Measurements from ENCODE around the gene PLB1. TPM values are rescaled to one million over a fixed set of nuclear protein-coding genes. Genes with fewer than 3 reads are reported as not detected.

The PLB1 gene, protein sequence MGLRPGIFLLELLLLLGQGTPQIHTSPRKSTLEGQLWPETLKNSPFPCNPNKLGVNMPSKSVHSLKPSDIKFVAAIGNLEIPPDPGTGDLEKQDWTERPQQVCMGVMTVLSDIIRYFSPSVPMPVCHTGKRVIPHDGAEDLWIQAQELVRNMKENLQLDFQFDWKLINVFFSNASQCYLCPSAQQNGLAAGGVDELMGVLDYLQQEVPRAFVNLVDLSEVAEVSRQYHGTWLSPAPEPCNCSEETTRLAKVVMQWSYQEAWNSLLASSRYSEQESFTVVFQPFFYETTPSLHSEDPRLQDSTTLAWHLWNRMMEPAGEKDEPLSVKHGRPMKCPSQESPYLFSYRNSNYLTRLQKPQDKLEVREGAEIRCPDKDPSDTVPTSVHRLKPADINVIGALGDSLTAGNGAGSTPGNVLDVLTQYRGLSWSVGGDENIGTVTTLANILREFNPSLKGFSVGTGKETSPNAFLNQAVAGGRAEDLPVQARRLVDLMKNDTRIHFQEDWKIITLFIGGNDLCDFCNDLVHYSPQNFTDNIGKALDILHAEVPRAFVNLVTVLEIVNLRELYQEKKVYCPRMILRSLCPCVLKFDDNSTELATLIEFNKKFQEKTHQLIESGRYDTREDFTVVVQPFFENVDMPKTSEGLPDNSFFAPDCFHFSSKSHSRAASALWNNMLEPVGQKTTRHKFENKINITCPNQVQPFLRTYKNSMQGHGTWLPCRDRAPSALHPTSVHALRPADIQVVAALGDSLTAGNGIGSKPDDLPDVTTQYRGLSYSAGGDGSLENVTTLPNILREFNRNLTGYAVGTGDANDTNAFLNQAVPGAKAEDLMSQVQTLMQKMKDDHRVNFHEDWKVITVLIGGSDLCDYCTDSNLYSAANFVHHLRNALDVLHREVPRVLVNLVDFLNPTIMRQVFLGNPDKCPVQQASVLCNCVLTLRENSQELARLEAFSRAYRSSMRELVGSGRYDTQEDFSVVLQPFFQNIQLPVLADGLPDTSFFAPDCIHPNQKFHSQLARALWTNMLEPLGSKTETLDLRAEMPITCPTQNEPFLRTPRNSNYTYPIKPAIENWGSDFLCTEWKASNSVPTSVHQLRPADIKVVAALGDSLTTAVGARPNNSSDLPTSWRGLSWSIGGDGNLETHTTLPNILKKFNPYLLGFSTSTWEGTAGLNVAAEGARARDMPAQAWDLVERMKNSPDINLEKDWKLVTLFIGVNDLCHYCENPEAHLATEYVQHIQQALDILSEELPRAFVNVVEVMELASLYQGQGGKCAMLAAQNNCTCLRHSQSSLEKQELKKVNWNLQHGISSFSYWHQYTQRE (N-terminal part only)
- 9.2 TPM for total RNA-seq

DNA sequence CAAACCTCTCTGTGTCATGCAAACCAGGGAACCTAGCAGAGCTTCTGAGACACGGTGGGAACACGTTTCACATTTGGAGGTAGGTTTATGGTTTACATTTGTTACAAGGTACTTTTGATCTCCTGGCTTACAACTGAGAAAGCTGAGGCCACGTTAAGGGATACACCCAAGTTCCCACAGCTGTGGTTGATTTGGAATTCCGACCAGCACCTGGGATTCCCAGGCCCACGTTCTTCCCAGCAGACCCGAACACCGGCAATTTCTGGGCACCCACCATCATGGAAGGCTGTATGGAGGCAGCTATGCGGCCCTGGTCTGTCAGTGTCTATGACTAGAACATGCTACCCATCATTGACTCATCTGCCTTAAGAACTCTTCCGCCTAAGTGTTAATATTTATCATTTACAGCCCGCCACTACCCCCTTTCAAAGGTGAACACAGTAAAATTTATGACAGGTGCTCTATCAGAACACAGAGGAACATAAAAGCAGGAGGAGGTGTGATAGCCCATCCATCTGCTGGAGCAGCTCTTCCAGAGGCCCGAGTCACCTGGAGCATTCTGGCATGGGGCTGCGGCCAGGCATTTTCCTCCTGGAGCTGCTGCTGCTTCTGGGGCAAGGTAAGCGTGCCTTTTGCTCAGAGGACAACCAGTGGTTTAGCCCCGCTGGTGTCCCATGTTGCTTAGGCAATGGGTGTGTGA, at the start of gene PLB1:
Gene PLB1, plus strand, starts transcription at position 510 of the 700 bp plus-strand sequence. Its CDS starts 55 bp downstream, at position 565.
- Histone ChIP-seq H3K4me3 (ENCODE audit: low read length) (no peak within 1 kb of the TSS), H3K4me1 (ENCODE audit: insufficient read depth, low read length) (no peaks in the 10 kb centered on the region), H3K27me3 (ENCODE audit: insufficient read depth, low read length) (no peaks in the 10 kb centered on the region), H3K9me3 (ENCODE audit: low read depth, low read length) (no peaks in the 10 kb centered on the region)

DNA sequence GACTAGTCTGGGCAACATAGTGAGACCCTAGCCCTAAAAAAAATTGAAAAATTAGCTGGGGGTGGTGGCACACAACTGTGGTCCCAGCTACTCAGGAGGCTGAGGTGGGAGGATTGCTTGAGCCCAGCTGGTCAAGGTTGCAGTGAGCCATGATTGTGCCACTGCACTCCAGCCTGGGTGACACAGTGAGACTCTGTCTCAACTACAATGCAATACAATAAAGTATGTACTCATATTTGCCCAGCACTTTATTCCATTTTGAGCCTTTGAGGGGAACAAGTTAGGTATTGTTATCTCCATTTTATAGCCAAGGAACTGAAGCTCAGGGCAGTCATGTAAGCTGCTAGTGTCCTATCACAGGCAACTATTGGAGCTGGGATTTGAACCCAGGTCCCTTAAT, 49.3 kb upstream of the PLB1 start:
- Histone ChIP-seq H3K4me1 (ENCODE audit: insufficient read depth, low read length) (peaks cover 47% of the 10 kb centered on the region), H3K9me3 (ENCODE audit: low read depth, low read length) (no peaks in the 10 kb centered on the region), H3K27me3 (ENCODE audit: insufficient read depth, low read length) (no peaks in the 10 kb centered on the region), H3K4me3 (ENCODE audit: low read length) (no peak overlapping the region)

DNA sequence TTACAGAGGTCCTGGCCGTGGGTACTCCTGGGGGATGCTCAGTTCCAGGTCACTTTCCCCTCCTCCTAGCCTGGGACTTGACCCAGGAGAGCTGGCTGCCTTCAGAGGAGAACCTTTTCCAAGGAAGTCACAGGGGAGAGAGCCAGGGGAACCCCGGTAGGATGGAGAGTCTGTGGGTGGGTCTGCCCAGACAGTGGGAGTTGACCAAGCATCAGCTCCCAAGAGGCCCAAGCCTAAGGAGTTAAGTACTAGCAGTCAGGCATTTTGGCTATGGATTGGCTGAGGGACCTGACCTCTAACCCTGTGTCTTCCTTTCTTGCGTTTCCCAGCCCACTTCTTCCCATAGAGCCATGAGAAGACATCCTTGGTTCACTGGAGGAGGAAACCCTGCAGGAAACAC, 48.8 kb upstream of the PLB1 start:
- peaks cover 48% of the 10 kb centered on the region for H3K4me1 ChIP-seq (ENCODE audit: insufficient read depth, low read length)
- H3K9me3 ChIP-seq (ENCODE audit: low read depth, low read length), result no peaks in the 10 kb centered on the region
- no peak overlapping the region for H3K4me3 ChIP-seq (ENCODE audit: low read length)
- no peaks in the 10 kb centered on the region for H3K27me3 ChIP-seq (ENCODE audit: insufficient read depth, low read length)

DNA sequence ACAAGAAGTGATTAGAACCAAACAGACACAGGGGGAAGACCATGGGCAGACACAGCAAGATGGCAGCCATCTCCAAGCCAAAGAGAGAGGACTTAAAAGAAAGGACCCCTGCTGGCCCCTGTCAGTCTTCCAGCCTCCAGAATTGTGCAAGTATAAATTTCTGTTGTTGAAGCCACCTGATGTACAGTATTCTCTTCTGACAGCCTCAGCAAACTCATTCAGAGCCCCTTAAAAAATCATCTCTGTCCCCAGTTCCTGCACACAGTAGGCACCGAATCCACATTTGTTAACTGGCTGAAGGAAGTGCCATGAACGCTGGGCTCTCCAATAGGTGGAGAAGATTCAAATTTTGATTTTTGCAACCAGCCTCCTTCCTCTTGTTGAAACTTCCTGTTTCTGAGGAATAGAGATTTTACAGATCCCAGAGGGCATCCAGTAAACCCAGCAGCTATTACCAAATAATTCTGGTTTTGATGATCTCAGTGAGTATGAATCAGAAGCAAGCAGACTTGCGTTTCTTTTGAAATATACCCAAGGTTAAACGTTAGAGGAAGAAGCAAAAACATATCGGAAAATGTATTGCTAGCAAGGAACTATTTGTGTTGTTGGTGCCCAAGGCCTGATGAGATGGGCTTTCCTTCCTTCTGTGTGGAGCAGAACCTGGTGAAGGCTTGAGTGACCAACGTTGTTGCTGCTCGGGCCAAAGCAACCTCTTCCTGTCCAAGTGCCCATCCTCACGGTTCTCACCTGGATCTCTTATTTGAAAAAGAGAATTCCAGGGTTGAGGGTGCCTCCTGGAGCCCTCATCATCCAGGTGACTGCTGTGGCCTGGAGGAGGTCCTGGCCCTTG, 47.7 kb upstream of the PLB1 start:
- H3K4me1 ChIP-seq (ENCODE audit: insufficient read depth, low read length), result peaks cover 52% of the 10 kb centered on the region
- H3K9me3 ChIP-seq (ENCODE audit: low read depth, low read length), result no peaks in the 10 kb centered on the region
- no peak overlapping the region for H3K4me3 ChIP-seq (ENCODE audit: low read length)
- H3K27me3 ChIP-seq (ENCODE audit: insufficient read depth, low read length), result no peaks in the 10 kb centered on the region

DNA sequence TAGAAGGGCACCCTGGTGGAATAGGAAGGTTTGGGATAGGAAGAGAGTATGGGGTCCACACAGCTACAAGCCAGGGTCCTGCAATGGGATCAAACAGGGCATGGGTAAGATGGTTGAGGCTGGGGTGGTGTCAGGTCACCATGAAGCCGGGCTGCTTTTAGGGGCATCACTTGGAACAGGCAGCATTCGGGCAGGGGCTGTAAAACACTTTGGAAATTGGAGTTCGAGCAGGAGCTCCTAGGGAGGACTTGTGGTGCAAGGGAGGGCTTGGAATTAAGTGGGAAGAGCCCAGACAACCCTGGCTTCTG, 47.1 kb upstream of the PLB1 start:
- H3K9me3 ChIP-seq (ENCODE audit: low read depth, low read length), result no peaks in the 10 kb centered on the region
- H3K27me3 ChIP-seq (ENCODE audit: insufficient read depth, low read length), result no peaks in the 10 kb centered on the region
- H3K4me3 ChIP-seq (ENCODE audit: low read length), result no peak overlapping the region
- peaks cover 52% of the 10 kb centered on the region for H3K4me1 ChIP-seq (ENCODE audit: insufficient read depth, low read length)

DNA sequence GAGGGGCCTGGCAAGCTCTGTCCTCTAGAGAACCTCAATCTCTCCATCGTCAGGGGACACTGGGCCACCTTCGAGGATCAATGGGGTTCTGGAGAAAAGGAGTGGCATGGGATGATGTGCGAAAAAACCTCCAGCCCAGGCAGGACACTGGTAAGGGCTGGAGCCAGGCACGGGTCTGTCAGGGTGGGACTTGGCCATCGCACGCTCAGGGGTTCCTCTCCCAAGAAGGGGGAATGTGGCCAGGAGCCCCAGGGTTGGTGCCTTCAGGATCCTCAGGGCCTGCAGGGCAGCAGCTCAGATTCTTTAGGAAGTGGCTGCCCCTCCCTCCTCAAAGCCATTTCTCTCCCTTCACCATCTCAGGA, 46.8 kb upstream of the PLB1 start:
- H3K9me3 ChIP-seq (ENCODE audit: low read depth, low read length), result no peaks in the 10 kb centered on the region
- H3K4me3 ChIP-seq (ENCODE audit: low read length), result no peak overlapping the region
- H3K27me3 ChIP-seq (ENCODE audit: insufficient read depth, low read length), result no peaks in the 10 kb centered on the region
- H3K4me1 ChIP-seq (ENCODE audit: insufficient read depth, low read length), result peaks cover 52% of the 10 kb centered on the region

DNA sequence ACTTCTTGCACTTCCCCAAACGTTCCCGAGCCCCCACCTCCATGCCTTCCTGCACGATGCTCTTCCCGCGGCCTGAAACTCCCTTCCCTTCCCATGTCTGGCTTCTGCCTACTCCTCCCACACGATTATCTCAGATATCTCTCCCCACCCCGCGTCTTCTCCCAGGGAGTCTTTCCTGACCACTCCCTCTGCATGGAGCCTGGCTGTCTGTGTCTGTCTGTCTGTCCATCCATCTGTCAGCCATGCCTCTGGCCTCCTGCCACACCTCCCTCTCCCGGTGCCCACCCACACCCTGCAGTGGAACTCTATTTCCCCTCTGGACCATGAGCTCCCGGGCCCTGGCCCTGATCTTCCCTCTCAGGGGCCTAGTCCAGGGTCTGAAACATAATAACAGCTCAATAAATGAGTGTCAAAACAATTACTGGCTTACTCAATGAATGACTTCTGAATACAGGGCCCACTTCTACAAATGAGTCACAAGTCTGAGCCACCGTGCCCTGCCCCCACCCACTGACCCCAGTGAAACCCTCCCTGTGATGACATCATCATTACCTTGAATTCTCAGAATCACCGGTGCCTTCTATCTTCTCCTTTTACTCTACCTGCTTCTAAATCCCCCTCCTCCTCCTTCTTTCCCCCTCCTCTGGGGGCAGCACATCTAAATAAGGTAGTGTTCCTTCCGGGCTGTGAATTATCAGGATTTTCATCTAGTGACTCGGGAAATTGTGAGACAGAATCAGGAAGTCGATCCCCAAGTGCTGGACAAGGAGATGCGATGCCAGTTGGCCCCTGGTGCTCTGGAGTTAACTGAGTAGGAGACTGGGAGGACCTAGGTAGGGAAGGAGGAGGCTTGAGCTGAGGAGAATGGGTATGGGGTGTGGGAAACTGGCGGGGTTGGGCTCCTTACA, 46.1 kb upstream of the PLB1 start:
- peaks cover 52% of the 10 kb centered on the region for H3K4me1 ChIP-seq (ENCODE audit: insufficient read depth, low read length)
- H3K9me3 ChIP-seq (ENCODE audit: low read depth, low read length), result no peaks in the 10 kb centered on the region
- H3K27me3 ChIP-seq (ENCODE audit: insufficient read depth, low read length), result no peaks in the 10 kb centered on the region
- H3K4me3 ChIP-seq (ENCODE audit: low read length), result no peak overlapping the region

DNA sequence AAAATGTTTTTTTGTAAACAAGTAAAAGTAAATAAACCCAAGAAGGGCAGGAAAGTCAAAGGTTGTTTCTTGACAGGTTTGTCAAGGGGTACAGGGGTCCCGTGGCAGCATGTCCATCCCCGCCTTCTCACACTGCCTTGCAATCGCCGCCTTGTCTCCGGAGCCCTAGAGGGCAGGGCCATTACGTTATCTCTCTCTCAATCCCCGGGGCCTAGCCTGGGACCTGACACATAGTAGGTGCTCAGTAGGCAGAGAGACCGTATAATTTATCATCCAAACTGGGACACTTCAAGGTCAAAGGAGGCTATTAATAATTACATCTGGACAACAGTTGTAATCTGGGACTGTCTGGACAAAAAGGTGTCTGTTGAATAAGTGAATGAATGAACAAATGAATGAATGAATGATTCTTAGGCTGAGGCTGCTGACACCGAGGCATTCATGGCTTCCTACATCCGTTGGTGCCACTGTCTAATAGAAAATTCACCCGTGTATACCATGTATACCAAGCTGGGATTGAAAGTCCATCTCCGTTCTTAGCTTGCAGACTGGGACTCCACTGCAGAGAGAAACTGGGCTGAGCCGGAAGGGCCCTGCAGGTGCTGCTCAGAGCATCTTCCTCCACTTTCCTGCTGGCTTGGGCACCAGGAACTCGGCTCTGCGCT, 44.8 kb upstream of the PLB1 start:
- Histone ChIP-seq H3K9me3 (ENCODE audit: low read depth, low read length) (no peaks in the 10 kb centered on the region), H3K4me3 (ENCODE audit: low read length) (no peak overlapping the region), H3K4me1 (ENCODE audit: insufficient read depth, low read length) (peaks cover 44% of the 10 kb centered on the region), H3K27me3 (ENCODE audit: insufficient read depth, low read length) (no peaks in the 10 kb centered on the region)

DNA sequence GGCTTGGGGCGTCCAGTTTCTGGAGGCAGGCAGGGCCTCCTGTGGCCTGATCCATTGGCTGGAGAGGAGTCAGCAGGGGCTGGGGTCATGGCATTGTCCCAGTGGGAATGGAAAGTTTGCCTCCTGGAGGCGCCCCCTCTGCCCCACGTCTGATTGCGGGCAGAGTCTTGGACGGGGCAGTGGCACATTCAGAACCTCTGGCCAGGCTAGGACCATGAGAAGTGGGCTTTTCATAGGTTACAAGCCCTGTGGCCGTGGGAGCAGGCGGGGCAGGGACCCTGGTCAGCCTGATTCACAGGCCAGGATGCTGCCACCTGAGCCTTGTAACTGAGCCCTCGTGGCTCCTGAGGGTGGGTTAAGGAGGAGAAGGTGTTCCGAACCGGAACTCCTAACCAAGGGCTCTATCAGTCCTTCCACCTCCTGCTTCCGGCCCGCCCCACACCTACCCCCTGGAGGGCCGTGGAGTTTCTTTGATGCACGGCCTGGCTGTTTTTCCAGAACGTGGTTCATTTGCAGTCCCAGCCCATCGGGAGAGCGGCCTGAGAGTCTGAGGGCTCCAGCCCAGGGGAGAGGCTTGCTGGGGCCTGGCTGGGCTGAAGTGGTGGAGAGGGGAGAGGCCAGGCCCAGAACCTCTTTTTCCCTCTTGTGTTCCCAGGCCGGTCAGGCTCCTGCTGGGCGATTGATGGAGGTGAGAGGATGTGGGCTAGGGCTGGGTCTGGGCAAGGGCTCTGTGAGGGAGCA, 43.9 kb upstream of the PLB1 start:
- Histone ChIP-seq H3K4me1 (ENCODE audit: insufficient read depth, low read length) (peaks cover 37% of the 10 kb centered on the region), H3K27me3 (ENCODE audit: insufficient read depth, low read length) (no peaks in the 10 kb centered on the region), H3K4me3 (ENCODE audit: low read length) (no peak overlapping the region), H3K9me3 (ENCODE audit: low read depth, low read length) (no peaks in the 10 kb centered on the region)

DNA sequence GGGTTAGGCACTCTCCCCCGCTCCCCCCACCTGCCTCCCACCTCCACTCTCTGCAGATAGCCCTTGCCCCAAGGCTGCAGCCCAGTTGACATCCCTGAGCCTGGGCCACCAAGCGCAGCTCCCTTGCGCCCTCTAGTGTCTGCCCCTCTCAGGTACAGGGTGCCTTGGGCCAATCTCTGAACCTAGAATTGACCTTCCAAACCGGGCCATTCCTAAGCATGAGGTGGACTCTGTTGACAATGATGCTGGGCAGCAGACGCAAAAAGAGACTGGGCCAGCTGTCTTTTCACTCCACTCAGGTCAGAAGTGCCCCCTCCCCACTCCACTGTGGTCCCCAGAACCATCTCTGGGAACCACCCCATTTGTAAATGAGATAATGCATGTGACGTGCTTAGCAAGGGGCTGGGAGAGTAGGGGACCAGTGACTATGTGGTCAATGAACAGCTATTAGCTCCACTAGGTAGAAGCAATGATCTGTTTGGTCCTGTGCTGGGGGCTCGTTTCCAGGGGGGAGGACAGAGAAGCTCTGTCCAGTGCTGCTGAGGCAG, 43.3 kb upstream of the PLB1 start:
- Histone ChIP-seq H3K27me3 (ENCODE audit: insufficient read depth, low read length) (no peaks in the 10 kb centered on the region), H3K9me3 (ENCODE audit: low read depth, low read length) (no peaks in the 10 kb centered on the region), H3K4me3 (ENCODE audit: low read length) (no peak overlapping the region), H3K4me1 (ENCODE audit: insufficient read depth, low read length) (peaks cover 31% of the 10 kb centered on the region)

DNA sequence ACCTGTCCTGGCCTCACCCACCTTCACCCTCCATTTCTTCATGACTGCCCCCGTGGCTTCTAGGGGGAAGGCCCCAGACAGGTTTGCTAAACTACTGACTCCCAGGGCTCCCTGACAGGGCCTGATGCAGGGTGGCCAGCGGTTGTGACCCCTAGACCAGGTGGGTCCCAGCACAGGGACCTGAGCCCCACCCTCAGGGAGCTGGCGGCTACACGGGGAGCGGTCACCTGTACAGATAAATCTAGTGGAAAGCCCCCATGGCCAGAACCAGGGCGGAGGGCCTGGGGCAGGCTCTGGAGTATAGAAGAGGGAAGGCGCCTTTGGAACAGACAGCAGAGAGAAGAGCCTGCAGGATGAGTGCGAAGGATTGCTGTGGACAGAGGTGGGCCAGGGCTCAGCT, 42.5 kb upstream of the PLB1 start:
- peaks cover 25% of the 10 kb centered on the region for H3K4me1 ChIP-seq (ENCODE audit: insufficient read depth, low read length)
- H3K9me3 ChIP-seq (ENCODE audit: low read depth, low read length), result no peaks in the 10 kb centered on the region
- no peak overlapping the region for H3K4me3 ChIP-seq (ENCODE audit: low read length)
- no peaks in the 10 kb centered on the region for H3K27me3 ChIP-seq (ENCODE audit: insufficient read depth, low read length)

Data from mononuclear cell (primary cell).